Stomach (tissue), 4 donors: Measurements from ENCODE around the gene ENTPD2.

ENCODE experiments used
- POLR2AphosphoS5 ChIP-seq, 3 donors: sonication (generic); formaldehyde crosslinking; IDR thresholded peaks; one replicate each; pipeline ENCODE4 v1.6.1; 2016; ENCODE audit warnings: antibody characterized with exemption in 3 of 3
- TF ChIP-seq, protein P1 (sequence below), 7 experiments: fragments of 450-650 bp in 4 of 7; fragments of 200-600 bp in 3 of 7; sonication (generic) in 3 of 7; IDR thresholded peaks; one replicate each; pipeline ENCODE4 v1.5.1; 2016 to 2019; ENCODE audit warnings: antibody characterized with exemption in 7 of 7, control low read depth in 2 of 7, mild to moderate bottlenecking in 1 of 7

- TF ChIP-seq POLR2AphosphoS5 (IDR thresholded peaks at IDR 0.05), result no peak
- TF ChIP-seq, protein P1, sequence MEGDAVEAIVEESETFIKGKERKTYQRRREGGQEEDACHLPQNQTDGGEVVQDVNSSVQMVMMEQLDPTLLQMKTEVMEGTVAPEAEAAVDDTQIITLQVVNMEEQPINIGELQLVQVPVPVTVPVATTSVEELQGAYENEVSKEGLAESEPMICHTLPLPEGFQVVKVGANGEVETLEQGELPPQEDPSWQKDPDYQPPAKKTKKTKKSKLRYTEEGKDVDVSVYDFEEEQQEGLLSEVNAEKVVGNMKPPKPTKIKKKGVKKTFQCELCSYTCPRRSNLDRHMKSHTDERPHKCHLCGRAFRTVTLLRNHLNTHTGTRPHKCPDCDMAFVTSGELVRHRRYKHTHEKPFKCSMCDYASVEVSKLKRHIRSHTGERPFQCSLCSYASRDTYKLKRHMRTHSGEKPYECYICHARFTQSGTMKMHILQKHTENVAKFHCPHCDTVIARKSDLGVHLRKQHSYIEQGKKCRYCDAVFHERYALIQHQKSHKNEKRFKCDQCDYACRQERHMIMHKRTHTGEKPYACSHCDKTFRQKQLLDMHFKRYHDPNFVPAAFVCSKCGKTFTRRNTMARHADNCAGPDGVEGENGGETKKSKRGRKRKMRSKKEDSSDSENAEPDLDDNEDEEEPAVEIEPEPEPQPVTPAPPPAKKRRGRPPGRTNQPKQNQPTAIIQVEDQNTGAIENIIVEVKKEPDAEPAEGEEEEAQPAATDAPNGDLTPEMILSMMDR (IDR thresholded peaks at IDR 0.05), result no peak
These were observed 35.9 kb downstream of the ENTPD2 start for GRCh38 chr9:137017791-137018497.
